ACC112 (cell line): ENCODE data around the gene PIM3.

Experiments
- H2AFZ ChIP-seq: fragments of 200-600 bp; sonication (generic); one replicate; pipeline ENCODE4 v1.6.0; 2017; ENCODE audit warnings: antibody characterized with exemption, low read length; ENCODE audit not compliant: unreplicated experiment
- H3K27ac ChIP-seq: fragments of 200-600 bp; sonication (generic); 2 replicates; pipeline ENCODE4 v1.5.1; 2014; ENCODE audit warnings: low read depth, mild to moderate bottlenecking, antibody characterized with exemption, low read length, moderate library complexity
- H3K27me3 ChIP-seq: fragments of 200-600 bp; sonication (generic); 2 replicates; pipeline ENCODE4 v1.6.1; 2014; ENCODE audit warnings: mild to moderate bottlenecking, antibody characterized with exemption, low read length, moderate library complexity, mixed read lengths; ENCODE audit not compliant: insufficient read depth
- H3K36me3 ChIP-seq: fragments of 200-600 bp; sonication (generic); 2 replicates; pipeline ENCODE4 v1.6.1; 2016; ENCODE audit warnings: mild to moderate bottlenecking, antibody characterized with exemption, low read length, moderate library complexity, mixed read lengths; ENCODE audit not compliant: insufficient read depth
- H3K4me1 ChIP-seq: fragments of 200-600 bp; sonication (generic); one replicate; pipeline ENCODE4 v1.6.1; 2016; ENCODE audit warnings: low read length, mixed read lengths; ENCODE audit not compliant: insufficient read depth, unreplicated experiment, control insufficient read depth
- H3K4me3 ChIP-seq: fragments of 200-600 bp; sonication (generic); 2 replicates; pipeline ENCODE4 v1.5.1; 2014; ENCODE audit warnings: mild to moderate bottlenecking, low read depth, low read length
- H3K79me2 ChIP-seq: fragments of 200-600 bp; sonication (generic); one replicate; pipeline ENCODE4 v1.6.0; 2016; ENCODE audit warnings: low read length; ENCODE audit not compliant: control insufficient read depth, unreplicated experiment, insufficient read depth

The PIM3 gene

GRCh38 chr22:49958366-49958921 lies 2.1 kb upstream of the PIM3 start:
- H3K79me2 ChIP-seq: peaks cover 22% of the 10 kb centered on the region
- peaks cover 8% of the 10 kb centered on the region for H3K4me1 ChIP-seq
- H2AFZ ChIP-seq: no peak overlapping the region
- H3K27ac ChIP-seq: no peak overlapping the region
- no peaks in the 10 kb centered on the region for H3K27me3 ChIP-seq
- no peaks in the 10 kb centered on the region for H3K36me3 ChIP-seq
- H3K4me3 ChIP-seq: no peak overlapping the region

- Histone ChIP-seq H2AFZ (no peak overlapping the region), H3K79me2 (peaks cover 25% of the 10 kb centered on the region), H3K27ac (no peak overlapping the region), H3K4me1 (peaks cover 8% of the 10 kb centered on the region), H3K36me3 (no peaks in the 10 kb centered on the region), H3K27me3 (no peaks in the 10 kb centered on the region), H3K4me3 (peak overlapping the region; percentile 79)
These were observed 1.4 kb upstream of the PIM3 start for GRCh38 chr22:49958931-49959781.

DNA sequence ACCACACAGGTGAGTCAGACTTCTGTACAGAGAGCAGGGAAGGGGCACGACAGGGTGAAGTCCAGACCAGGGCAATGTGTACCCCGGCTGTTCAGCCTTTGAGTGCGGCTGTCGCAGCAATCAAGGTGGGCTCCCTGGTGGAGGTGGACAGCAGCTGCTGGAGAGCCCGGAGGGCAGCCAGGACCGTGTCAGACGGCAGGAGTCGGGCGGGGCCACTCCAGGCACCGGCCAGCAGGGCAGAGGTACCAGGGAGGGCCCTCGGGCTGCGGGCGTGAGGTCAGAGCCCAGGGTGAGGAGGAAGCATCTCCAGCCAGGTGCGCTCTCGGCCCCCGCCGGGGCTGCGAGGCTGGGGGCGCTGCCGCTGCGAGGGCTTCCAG lies 802 bp upstream of the PIM3 start:
- no peak overlapping the region for H3K27ac ChIP-seq
- peaks cover 8% of the 10 kb centered on the region for H3K4me1 ChIP-seq

GRCh38 chr22:49961005-49961600 lies 531 bp downstream of the PIM3 start:
- H3K27ac ChIP-seq: peak overlapping the region; percentile 77; the same call in 1 of the 2 replicates
- H3K4me1 ChIP-seq: peaks cover 8% of the 10 kb centered on the region
- H3K4me3 ChIP-seq: peak overlapping the region; percentile 90
- H2AFZ ChIP-seq: no peak overlapping the region
- peaks cover 25% of the 10 kb centered on the region for H3K79me2 ChIP-seq
- H3K36me3 ChIP-seq: no peaks in the 10 kb centered on the region
- H3K27me3 ChIP-seq: no peaks in the 10 kb centered on the region

More for the DNA sequence above, 802 bp upstream of the PIM3 start:
- peaks cover 25% of the 10 kb centered on the region for H3K79me2 ChIP-seq
- no peaks in the 10 kb centered on the region for H3K27me3 ChIP-seq
- peak overlapping the region; percentile 79 for H3K4me3 ChIP-seq
- H2AFZ ChIP-seq: no peak overlapping the region
- no peaks in the 10 kb centered on the region for H3K36me3 ChIP-seq

GRCh38 chr22:49961601-49962011 lies 1.0 kb downstream of the PIM3 start:
- Histone ChIP-seq H3K27ac (peak overlapping the region; percentile 77; the same call in 1 of the 2 replicates), H3K4me3 (peak overlapping the region; percentile 90), H2AFZ (no peak overlapping the region), H3K36me3 (no peaks in the 10 kb centered on the region), H3K79me2 (peaks cover 25% of the 10 kb centered on the region), H3K4me1 (peaks cover 11% of the 10 kb centered on the region), H3K27me3 (no peaks in the 10 kb centered on the region)

DNA sequence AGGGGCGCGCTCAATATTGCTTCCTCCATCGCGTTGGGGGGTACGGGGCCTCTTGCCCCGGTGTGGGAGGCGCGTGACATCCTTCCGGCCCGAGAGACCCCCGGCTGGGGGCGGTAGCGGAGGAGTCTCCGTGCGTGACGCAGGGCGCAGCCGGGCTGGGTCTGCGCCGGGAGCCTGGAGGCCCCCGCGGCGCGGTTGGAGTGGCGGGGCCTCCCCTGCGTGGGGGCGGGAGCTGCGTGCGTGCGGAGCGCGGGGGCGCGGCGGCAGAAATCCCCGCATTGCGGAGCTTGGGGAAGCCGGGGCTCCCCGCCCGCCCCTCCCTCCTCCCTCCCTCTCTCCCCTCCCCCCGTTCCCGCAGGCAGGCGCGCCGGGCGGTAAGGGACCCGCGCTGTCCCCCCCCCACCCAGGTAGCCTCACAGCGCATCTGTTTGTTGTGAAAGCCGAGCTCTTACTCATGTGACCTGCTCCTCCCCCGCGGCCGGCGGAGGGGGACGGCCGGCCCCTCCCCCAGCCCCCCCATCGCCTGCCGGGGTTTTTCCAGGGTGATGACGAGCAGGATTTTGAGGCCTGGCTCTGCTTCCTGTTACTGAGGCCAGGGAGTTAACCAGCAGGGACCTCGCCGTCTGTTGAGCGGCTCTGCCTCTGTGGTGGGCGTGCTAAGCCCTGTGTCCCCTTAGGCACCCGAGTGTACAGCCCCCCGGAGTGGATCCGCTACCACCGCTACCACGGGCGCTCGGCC lies 1.6 kb downstream of the PIM3 start:
- Histone ChIP-seq H3K4me3 (peak overlapping the region; percentile 90), H2AFZ (no peak overlapping the region), H3K27ac (peak overlapping the region; percentile 77), H3K79me2 (peaks cover 25% of the 10 kb centered on the region), H3K36me3 (no peaks in the 10 kb centered on the region), H3K27me3 (no peaks in the 10 kb centered on the region), H3K4me1 (peaks cover 16% of the 10 kb centered on the region)

DNA sequence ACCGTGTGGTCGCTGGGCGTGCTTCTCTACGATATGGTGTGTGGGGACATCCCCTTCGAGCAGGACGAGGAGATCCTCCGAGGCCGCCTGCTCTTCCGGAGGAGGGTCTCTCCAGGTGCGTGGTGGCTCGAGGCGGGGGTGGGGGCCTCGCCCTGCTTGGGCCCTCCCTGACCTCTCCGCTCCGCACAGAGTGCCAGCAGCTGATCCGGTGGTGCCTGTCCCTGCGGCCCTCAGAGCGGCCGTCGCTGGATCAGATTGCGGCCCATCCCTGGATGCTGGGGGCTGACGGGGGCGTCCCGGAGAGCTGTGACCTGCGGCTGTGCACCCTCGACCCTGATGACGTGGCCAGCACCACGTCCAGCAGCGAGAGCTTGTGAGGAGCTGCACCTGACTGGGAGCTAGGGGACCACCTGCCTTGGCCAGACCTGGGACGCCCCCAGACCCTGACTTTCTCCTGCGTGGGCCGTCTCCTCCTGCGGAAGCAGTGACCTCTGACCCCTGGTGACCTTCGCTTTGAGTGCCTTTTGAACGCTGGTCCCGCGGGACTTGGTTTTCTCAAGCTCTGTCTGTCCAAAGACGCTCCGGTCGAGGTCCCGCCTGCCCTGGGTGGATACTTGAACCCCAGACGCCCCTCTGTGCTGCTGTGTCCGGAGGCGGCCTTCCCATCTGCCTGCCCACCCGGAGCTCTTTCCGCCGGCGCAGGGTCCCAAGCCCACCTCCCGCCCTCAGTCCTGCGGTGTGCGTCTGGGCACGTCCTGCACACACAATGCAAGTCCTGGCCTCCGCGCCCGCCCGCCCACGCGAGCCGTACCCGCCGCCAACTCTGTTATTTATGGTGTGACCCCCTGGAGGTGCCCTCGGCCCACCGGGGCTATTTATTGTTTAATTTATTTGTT lies 2.4 kb downstream of the PIM3 start:
- Histone ChIP-seq H3K4me1 (peaks cover 23% of the 10 kb centered on the region), H3K4me3 (peak overlapping the region; percentile 90), H2AFZ (no peak overlapping the region), H3K27ac (peak overlapping the region; percentile 77), H3K27me3 (no peaks in the 10 kb centered on the region), H3K36me3 (no peaks in the 10 kb centered on the region), H3K79me2 (peaks cover 25% of the 10 kb centered on the region)

- H3K4me3 ChIP-seq: peak overlapping the region; percentile 90
- H3K79me2 ChIP-seq: peaks cover 25% of the 10 kb centered on the region
- peaks cover 23% of the 10 kb centered on the region for H3K4me1 ChIP-seq
- no peak overlapping the region for H2AFZ ChIP-seq
- no peaks in the 10 kb centered on the region for H3K36me3 ChIP-seq
- no peaks in the 10 kb centered on the region for H3K27me3 ChIP-seq
- H3K27ac ChIP-seq: no peak overlapping the region
These were observed 3.1 kb downstream of the PIM3 start for GRCh38 chr22:49963647-49964026.

- H3K27me3 ChIP-seq: no peaks in the 10 kb centered on the region
- no peak overlapping the region for H2AFZ ChIP-seq
- peaks cover 23% of the 10 kb centered on the region for H3K4me1 ChIP-seq
- H3K36me3 ChIP-seq: no peaks in the 10 kb centered on the region
- no peak overlapping the region for H3K27ac ChIP-seq
- H3K79me2 ChIP-seq: peaks cover 25% of the 10 kb centered on the region
- no peak overlapping the region for H3K4me3 ChIP-seq
These were observed 3.8 kb downstream of the PIM3 start for GRCh38 chr22:49964136-49965090.
